ENCODE data around the gene TEX28. TPM values are rescaled to one million over a fixed set of nuclear protein-coding genes. Genes with fewer than 3 reads are reported as not detected.
A peak's percentile ranks its signal among the peaks of the same experiment; 100 is the strongest.

TEX28 gene
- total and polyA plus RNA-seq, 2 donors (not counting 1 experiment from before 2014, with no cell fraction given) = not detected

- no peak for TF ChIP-seq CTCF (conservative IDR thresholded peaks at IDR 0.05 in 1 of 2, IDR thresholded peaks at IDR 0.05 in 1 of 2; ENCODE audit: low read depth in 1 of 2, low read length in 2 of 2)
- no peak for TF ChIP-seq EZH2 (IDR thresholded peaks at IDR 0.05; ENCODE audit: low read length, missing control alignments)
- H3K27ac ChIP-seq (ENCODE audit: insufficient read depth, low read length) = no peak overlapping the region
- H3K9ac ChIP-seq (ENCODE audit: insufficient read depth, low read length) = no peak overlapping the region
- no peaks in the 10 kb centered on the region for H3K4me1 ChIP-seq (ENCODE audit: control insufficient read depth, extremely low read depth, insufficient read depth, low read length)
- H4K20me1 ChIP-seq (ENCODE audit: control insufficient read depth, extremely low read depth, insufficient read depth, low read length) = no peaks in the 10 kb centered on the region
- DNase-seq (ENCODE audit: low read depth in 2 of 2) = no peak
- no peaks in the 10 kb centered on the region for H3K36me3 ChIP-seq (ENCODE audit: control insufficient read depth, insufficient read depth, low read length)
- no peak overlapping the region for H2AFZ ChIP-seq (ENCODE audit: low read length)
- peaks cover 5% of the 10 kb centered on the region for H3K27me3 ChIP-seq (ENCODE audit: control insufficient read depth, insufficient read depth, low read length)
- no peak overlapping the region for H3K4me2 ChIP-seq (ENCODE audit: extremely low read depth, insufficient read depth, low read length)
- H3K9me3 ChIP-seq (ENCODE audit: control insufficient read depth, insufficient read depth, low read depth, low read length) = no peaks in the 10 kb centered on the region
- no peak overlapping the region for H3K4me3 ChIP-seq (replicated peaks in 1 of 4; ENCODE audit: control extremely low read depth in 1 of 4, insufficient read depth in 1 of 4, low read depth in 3 of 4, low read length in 4 of 4)
- H3K79me2 ChIP-seq (ENCODE audit: control insufficient read depth, insufficient read depth, low read length) = no peaks in the 10 kb centered on the region
Measured at GRCh38 chrX:154322890-154323289, 28.0 kb upstream of the TEX28 start.

DNA sequence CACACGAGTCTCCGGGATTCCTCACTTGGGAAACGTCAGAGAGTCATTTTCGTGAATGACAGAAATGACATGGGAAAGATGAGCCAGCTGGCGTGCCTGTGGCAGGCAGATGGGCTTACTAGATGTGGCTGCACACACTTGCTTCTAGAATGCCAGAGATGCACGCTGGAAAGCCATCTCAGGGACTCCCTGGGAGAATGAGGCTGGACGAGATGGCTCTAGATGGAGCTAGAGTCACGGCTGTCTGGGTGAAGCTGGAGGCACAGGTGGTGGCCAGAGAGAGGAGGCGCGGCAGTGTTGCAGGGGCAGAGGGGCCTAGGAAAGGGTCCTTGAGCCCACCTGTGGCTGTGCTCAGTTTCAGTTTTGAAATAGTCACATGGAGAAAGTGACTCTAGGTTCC lies 26.7 kb upstream of the TEX28 start:
- DNase-seq (ENCODE audit: low read depth in 2 of 2) = no peak
- Histone ChIP-seq H3K4me3 (replicated peaks in 1 of 4; ENCODE audit: control extremely low read depth in 1 of 4, insufficient read depth in 1 of 4, low read depth in 3 of 4, low read length in 4 of 4) (no peak overlapping the region), H3K9me3 (ENCODE audit: control insufficient read depth, insufficient read depth, low read depth, low read length) (no peaks in the 10 kb centered on the region), H3K79me2 (ENCODE audit: control insufficient read depth, insufficient read depth, low read length) (no peaks in the 10 kb centered on the region), H3K4me1 (ENCODE audit: control insufficient read depth, extremely low read depth, insufficient read depth, low read length) (no peaks in the 10 kb centered on the region), H3K27ac (ENCODE audit: insufficient read depth, low read length) (no peak overlapping the region), H3K4me2 (ENCODE audit: extremely low read depth, insufficient read depth, low read length) (no peak overlapping the region), H4K20me1 (ENCODE audit: control insufficient read depth, extremely low read depth, insufficient read depth, low read length) (no peaks in the 10 kb centered on the region), H3K27me3 (ENCODE audit: control insufficient read depth, insufficient read depth, low read length) (no peaks in the 10 kb centered on the region), H3K9ac (ENCODE audit: insufficient read depth, low read length) (no peak overlapping the region), H2AFZ (ENCODE audit: low read length) (no peak overlapping the region), H3K36me3 (ENCODE audit: control insufficient read depth, insufficient read depth, low read length) (no peaks in the 10 kb centered on the region)
- no peak for TF ChIP-seq EZH2 (IDR thresholded peaks at IDR 0.05; ENCODE audit: low read length, missing control alignments)
- peak in 1 of 2 donors; percentile 11 for TF ChIP-seq CTCF (conservative IDR thresholded peaks at IDR 0.05 in 1 of 2, IDR thresholded peaks at IDR 0.05 in 1 of 2; ENCODE audit: low read depth in 1 of 2, low read length in 2 of 2)

GRCh38 chrX:154321152-154321551 lies 26.2 kb upstream of the TEX28 start:
- Histone ChIP-seq H3K4me3 (replicated peaks in 1 of 4; ENCODE audit: control extremely low read depth in 1 of 4, insufficient read depth in 1 of 4, low read depth in 3 of 4, low read length in 4 of 4) (no peak overlapping the region), H3K27ac (ENCODE audit: insufficient read depth, low read length) (no peak overlapping the region), H3K4me2 (ENCODE audit: extremely low read depth, insufficient read depth, low read length) (no peak overlapping the region), H3K9me3 (ENCODE audit: control insufficient read depth, insufficient read depth, low read depth, low read length) (no peaks in the 10 kb centered on the region), H3K9ac (ENCODE audit: insufficient read depth, low read length) (no peak overlapping the region), H3K27me3 (ENCODE audit: control insufficient read depth, insufficient read depth, low read length) (no peaks in the 10 kb centered on the region), H3K4me1 (ENCODE audit: control insufficient read depth, extremely low read depth, insufficient read depth, low read length) (no peaks in the 10 kb centered on the region), H2AFZ (ENCODE audit: low read length) (no peak overlapping the region), H3K79me2 (ENCODE audit: control insufficient read depth, insufficient read depth, low read length) (no peaks in the 10 kb centered on the region), H4K20me1 (ENCODE audit: control insufficient read depth, extremely low read depth, insufficient read depth, low read length) (no peaks in the 10 kb centered on the region), H3K36me3 (ENCODE audit: control insufficient read depth, insufficient read depth, low read length) (no peaks in the 10 kb centered on the region)
- DNase-seq (ENCODE audit: low read depth in 2 of 2) = no peak
- TF ChIP-seq EZH2 (IDR thresholded peaks at IDR 0.05; ENCODE audit: low read length, missing control alignments) = no peak
- no peak for TF ChIP-seq CTCF (conservative IDR thresholded peaks at IDR 0.05 in 1 of 2, IDR thresholded peaks at IDR 0.05 in 1 of 2; ENCODE audit: low read depth in 1 of 2, low read length in 2 of 2)
